ENCODE measurements around the gene VAV3. TPM values are rescaled to one million over a fixed set of nuclear protein-coding genes. Genes with fewer than 3 reads are reported as not detected.

The VAV3 gene
- total RNA-seq, 1 donor from 2014 or later: 6.4 TPM

DNA sequence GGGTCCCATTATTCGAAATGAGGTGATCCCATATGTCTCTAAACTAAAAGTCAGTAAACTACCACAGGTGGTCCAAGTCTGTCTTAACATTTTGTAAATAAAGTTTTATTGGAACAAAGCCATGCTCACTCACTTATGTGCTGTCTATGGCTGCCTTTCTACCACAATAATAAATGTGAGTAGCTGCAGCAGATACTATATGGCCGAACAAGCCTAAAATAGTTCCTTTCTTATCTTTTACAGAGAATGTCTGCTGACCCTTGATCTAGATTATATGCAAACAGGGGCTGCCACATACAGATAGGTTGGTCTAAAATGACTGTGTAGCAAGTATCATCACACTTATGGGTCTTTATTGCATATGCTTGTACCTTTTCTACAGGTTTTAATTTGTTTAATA is 140.0 kb downstream of the VAV3 start:
- DNase-seq (ENCODE audit: low spot score) (no peak), ATAC-seq (no peak)

DNA sequence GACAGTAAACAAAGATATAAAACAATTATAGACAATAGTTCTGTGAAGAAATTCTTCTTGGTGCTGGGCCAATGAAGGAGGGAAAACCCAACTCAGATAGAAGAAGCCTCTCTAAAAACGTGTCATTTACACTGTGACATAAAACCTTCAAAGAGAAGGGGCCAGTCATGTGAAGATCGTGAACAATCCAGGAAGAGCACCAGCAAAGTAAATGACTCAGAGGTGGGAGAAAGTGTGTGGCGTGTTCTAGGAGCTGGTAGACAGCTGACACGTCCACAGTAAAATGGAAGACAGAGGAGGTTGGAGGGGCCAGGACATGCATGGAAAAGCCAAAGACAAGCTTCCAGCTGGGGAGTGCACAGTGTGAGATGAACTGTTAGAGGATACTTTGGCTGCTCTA is 143.6 kb downstream of the VAV3 start:
- ATAC-seq: no peak
- no peak for DNase-seq (ENCODE audit: low spot score)
- intact Hi-C loops (cut with DNase I): loop anchor here (5.0 kb wide), 1 partner anchor 1839 kb away; no protein-coding TSS in a partner anchor

More for the DNA sequence above, 140.0 kb downstream of the VAV3 start:
- intact Hi-C loops (cut with DNase I): loop anchor here (5.0 kb wide), 1 partner anchor 1843 kb away; no protein-coding TSS in a partner anchor

DNA sequence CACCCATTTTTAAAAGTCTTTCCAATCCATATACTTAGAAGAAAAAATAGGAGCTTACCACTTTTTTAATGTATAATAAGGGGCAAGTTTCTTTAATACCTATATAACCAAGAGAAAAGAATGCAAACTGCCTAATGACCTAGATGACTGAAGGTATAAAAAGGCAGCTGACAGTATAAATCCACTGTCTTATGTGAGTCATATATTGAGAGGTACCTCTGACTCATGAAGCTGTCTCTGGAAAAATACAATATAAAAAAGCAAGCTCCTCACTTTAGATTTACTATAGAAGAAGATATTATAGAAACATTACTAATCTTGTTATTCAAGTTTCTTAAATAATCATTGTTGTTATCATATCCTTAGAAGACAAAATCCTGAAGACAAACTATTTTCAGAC is 144.2 kb downstream of the VAV3 start:
- intact Hi-C loops (cut with DNase I): loop anchor here (5.0 kb wide), 1 partner anchor 1838 kb away; no protein-coding TSS in a partner anchor
- ATAC-seq (no peak), DNase-seq (ENCODE audit: low spot score) (no peak)

DNA sequence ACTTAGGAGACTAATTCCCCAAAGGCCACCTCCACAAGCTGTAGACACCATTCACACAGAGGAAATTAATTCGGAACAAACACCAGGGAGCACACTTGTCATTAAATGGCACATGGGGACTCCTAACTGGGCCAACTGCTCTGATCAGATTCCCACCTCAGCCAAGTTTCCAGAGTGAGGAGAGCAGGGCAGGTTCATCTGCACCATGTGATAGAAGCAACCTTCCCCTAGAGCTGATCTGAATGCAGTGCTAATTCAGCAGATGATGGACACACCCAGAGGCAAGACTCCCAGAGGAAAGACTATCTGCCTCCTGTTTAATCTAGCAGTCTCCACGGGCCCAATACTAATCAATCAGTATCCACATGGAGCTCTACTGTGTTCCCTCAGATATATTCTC is 147.0 kb downstream of the VAV3 start:
- DNase-seq (ENCODE audit: low spot score) (no peak), ATAC-seq (no peak)
- intact Hi-C loops (cut with DNase I): loop anchor here (5.0 kb wide), 1 partner anchor 1951 kb away; no protein-coding TSS in a partner anchor

DNA sequence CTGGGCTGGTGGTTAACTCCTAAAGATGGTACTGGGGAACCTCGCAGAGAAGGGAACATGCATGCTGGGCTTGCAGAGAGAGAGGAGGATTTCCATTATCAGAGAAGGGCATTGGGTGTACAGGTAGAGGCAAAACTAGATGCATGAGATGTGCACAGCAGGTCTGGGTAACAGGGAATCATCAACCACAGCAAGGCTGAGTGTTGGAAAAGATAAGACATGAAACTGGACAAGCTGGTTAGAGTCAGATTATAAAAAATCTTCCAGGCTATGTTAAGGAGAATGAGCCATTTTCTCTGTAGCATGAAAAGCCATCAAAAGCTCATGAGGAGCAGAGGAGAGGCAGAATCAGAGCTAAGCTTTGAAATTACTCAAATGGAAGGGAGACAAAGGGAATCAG is 147.8 kb downstream of the VAV3 start:
- DNase-seq (ENCODE audit: low spot score) (no peak), ATAC-seq (no peak)
- intact Hi-C loops (cut with DNase I): loop anchor here (5.0 kb wide), 1 partner anchor 1950 kb away; no protein-coding TSS in a partner anchor

DNA sequence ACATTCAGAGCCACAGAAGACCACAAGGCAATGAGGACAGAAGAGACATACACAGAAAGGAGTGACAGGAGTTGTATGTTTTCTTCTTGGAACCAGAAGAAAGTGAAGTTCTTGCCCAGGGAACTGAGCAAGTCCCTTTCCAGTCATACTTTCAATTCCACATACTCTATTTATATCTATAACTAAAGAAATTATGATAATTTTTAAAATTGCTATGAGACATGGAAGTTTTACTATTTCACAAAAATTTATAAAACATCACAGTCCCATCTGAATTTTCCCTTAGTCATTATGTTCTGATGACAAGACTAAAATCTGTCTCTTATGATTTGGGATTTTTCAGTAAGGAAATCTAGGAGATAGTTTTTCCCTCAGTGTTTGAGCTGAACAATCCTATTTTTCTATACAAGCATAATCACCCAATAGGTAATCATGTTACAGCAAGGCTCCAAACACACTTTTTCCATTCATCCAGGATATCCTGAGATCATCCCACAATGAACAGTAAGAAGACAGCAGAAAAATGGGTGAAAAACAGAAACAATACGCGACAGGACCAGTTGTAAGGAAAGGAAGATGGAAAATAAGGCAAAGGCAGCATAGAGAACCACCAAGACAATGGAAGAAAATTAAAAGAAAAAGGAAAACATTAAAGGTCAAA is 154.6 kb downstream of the VAV3 start:
- ATAC-seq: no peak
- DNase-seq (ENCODE audit: low spot score): no peak
- intact Hi-C loops (cut with DNase I): no loop called here

DNA sequence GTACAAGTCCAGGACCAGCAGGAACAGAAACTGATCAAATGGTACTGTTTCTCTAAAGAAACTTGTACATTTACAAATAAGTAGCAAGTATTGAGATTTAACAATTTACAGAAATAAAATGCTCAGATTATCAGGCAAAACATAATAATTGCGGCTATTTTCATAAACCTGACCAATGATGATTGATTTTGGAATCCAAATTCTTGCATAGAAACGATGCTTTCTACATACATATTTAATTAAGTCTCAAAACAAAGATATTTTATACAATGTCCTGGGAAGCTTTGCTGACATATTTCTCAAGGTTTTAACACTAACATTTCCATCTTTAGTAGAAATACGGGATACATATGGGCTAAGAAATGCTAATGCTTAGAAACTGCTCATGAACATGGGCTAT is 157.1 kb downstream of the VAV3 start:
- no peak for ATAC-seq
- intact Hi-C loops (cut with DNase I): no loop called here
- DNase-seq (ENCODE audit: low spot score): no peak

DNA sequence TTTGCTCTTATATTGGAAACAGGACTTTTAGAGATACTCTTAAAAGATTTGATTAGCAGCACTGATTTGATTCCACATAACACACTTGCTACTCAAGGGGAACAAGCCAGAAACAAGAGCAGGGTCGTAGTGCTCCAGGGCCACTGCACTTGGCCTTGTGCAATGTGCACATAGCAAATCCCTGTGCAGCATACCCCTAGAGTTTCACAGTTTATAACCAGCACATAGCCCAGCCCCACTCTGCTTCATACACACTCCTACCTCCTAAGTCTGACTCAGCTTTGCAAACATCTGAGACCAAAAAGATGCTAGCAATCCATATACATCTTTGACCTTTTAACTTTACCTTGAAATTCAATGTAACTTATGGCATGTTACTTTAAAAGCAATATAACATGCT is 157.6 kb downstream of the VAV3 start:
- intact Hi-C loops (cut with DNase I): no loop called here
- no peak for ATAC-seq
- no peak for DNase-seq (ENCODE audit: low spot score)

DNA sequence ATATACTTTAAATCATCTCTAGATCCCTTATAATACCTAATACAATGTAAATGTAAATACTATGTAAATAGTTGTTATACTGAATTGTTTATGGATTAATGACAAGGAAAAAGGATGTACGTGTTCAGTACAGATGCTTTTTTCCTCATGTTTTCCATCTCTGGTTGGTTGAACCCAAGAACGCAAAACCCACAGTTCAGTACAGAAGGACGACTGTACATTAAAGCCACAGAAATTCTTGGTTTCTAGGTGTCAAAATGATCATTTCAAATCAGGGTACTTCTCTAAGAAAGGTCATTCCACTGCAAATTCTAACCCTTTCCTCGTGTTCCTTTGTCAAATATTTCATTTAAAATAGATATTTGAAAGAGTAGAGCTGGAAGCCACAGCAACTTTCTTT is 158.1 kb downstream of the VAV3 start:
- intact Hi-C loops (cut with DNase I): no loop called here
- DNase-seq (ENCODE audit: low spot score) (no peak), ATAC-seq (no peak)

DNA sequence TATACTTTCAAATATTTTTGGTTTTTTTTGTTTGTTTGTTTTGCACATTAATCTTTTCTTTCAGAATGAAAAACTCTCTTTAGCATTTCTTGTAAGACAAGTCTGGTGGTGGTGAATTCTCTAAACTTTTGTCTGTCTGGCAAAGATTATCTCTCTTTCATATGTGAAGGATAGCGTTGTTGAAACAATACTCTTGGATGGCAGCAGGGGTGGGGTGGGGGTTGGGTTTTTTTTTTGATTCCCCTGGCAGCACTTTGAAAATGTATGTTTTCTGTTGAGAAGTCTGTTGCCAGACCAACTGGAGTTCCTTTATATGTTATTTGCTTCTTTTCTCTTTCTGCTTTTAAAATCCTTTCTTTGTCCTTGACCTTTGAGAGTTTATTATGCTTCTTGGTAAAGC is 160.2 kb downstream of the VAV3 start:
- intact Hi-C loops (cut with DNase I): no loop called here
- no peak for DNase-seq (ENCODE audit: low spot score)
- no peak for ATAC-seq

DNA sequence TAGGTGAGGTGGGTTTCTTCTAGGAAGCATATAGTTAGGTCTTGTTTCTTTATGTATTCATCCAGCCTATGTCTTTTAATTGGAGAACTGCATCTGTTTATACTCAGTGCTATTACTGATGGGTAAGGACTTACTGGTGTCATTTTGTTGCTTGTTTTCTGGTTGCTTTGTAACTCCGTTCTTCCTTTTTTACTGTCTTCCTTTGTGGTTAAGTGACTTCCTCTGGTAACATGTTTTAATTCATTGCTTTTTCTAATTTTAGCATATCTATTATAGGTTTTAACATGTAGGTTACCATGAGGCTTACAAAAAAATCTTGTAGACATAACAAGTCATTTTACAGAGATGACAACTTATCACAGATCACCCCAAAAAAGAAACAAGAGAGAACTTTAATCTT is 160.8 kb downstream of the VAV3 start:
- intact Hi-C loops (cut with DNase I): no loop called here
- ATAC-seq (no peak), DNase-seq (ENCODE audit: low spot score) (no peak)

DNA sequence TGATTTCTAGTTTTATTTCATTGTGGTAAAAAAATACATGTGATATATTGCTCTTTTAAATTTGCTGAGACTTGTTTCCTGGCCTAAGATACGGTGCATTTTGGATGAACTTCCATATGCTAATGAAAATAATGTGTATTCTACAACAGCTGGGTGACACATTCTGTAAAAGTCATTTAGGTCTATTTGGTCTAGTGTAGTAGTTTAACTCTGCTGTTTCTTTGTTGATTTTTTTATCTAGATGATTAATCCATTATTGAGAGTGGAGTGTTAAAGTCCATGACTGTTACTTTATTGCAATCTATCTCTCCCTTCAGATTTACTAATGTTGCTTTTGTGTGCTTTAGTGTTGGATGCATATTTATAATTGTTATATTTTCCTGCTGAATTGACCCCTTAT is 161.4 kb downstream of the VAV3 start:
- intact Hi-C loops (cut with DNase I): no loop called here
- ATAC-seq (no peak), DNase-seq (ENCODE audit: low spot score) (no peak)

DNA sequence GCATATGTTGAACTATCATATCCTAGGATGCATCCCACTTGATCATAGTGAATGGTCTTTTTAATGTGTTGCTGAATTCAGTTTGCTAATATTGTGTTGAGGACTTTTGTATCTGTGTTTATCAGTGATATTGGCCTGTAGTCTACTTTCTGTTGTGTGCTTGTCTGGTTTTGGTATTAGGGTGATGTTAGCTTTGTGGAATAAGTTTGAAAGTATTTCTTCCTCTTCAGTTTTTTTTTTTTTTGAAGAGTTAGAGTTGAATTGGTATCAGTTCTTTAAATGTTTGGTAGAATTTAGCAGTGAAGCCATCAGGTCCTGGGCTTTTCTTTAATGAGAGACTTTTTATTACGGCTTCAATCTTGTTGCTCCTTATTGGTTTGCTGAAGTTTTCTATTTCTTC is 162.3 kb downstream of the VAV3 start:
- intact Hi-C loops (cut with DNase I): no loop called here
- ATAC-seq (no peak), DNase-seq (ENCODE audit: low spot score) (no peak)

DNA sequence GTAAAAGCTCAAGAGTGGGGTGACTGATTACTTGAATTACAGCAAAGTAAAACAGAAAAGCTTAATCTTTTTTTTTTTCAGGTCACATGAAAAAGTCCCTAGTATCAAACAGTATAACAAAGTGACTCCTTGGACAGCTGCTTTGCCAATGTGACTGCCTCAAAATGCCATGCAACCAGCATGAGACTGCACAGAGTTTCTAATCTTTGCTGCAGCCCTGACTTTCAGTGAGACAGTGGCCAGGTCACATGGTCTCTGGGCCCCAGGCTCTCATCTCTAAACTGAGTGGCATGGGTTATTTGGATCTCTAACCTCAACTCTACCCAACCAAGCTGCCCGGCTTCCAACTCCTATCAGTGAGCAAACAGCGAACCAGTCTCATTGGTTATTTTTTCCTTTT is 169.0 kb downstream of the VAV3 start:
- DNase-seq (ENCODE audit: low spot score) (no peak), ATAC-seq (no peak)

DNA sequence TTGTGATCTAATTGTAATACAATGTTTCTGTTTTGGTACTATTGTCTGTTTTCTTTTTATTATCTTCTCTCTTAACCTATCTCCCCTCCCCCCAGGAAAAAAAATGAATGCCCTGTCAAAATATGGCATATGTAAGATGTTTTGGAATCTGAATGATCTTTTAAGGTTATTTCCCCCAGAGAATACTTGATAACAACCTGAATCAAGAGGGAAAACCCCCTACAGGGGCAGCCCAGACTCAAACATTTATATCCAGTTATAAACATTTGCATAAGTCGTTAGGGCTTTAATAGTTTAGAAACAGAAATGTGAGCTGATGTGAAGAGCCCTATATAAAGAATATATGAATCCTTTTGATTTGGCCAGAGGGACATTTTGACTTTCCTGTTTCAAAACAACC is 169.5 kb downstream of the VAV3 start:
- ATAC-seq (no peak), DNase-seq (ENCODE audit: low spot score) (no peak)
- intact Hi-C loops (cut with DNase I): no loop called here

More for the DNA sequence above, 169.0 kb downstream of the VAV3 start:
- intact Hi-C loops (cut with DNase I): loop anchor here (2.0 kb wide), 1 partner anchor 61 kb away; no protein-coding TSS in a partner anchor

DNA sequence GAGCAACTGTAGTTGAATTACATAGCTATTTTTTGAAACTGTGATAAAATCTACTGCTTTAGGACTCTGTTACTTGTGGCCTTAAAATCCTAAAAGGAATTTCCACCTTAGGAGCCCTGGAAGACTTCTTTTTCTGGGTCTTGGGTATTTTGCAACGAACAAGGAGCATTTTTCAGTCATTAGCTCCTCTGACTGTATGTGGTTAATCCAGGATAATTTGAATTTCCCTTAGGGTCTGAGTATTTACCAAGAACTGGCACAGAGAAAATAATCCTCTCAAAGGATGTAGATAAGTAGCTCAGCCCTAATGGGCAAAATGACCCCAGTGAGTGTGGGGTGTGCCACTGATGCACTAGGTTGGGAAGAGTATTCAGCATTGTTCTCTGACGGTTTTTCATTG is 170.4 kb downstream of the VAV3 start:
- no peak for ATAC-seq
- intact Hi-C loops (cut with DNase I): no loop called here

DNA sequence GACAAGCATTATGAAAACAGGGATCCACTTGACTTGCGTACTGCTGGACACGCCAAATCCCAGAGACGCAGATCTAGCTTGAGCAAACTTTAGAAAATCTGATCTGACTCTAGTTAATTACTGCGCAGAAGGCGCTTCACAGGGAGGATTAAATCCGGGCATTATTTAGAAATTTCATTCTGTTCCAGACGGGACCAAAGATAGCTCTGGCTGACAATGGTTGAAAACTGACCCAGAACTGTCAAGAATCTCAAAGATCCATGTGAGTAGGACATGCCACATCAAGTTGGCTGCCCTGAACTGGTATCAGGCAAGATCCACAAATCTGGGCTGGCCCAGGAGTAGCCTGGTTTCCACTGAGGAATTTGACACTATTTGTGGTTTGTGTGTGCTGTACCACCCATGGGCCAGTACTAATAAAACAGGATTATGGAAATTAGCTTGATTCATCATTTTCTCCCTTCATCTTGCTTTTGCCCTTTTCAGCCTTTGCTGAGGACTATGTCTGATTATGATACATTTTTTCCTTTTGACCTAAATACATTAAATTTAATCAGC is 171.0 kb downstream of the VAV3 start:
- intact Hi-C loops (cut with DNase I): no loop called here
- no peak for DNase-seq (ENCODE audit: low spot score)

More for the DNA sequence above, 170.4 kb downstream of the VAV3 start:
- no peak for DNase-seq (ENCODE audit: low spot score)

DNA sequence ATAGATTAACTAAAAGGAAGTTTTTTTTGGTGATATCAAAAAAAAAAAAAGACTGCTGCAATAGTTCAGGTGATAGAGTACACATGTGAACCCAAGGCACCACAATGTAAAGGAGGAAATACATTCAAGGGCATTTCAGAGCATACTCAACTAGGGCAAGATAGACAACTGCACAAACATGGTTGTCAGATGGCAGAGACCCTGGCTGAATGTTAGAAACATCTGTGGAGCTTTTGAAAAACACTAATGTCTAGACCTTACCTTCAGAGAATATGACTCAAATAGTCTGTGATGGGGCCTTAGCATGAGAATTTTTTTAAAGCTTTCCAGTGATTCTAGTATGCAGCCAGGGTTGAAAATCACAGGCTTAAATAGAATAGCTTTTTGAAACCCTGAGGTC is 173.6 kb downstream of the VAV3 start:
- intact Hi-C loops (cut with DNase I): no loop called here
- DNase-seq (ENCODE audit: low spot score) (no peak), ATAC-seq (no peak)

More for the DNA sequence above, 171.0 kb downstream of the VAV3 start:
- ATAC-seq: no peak

DNA sequence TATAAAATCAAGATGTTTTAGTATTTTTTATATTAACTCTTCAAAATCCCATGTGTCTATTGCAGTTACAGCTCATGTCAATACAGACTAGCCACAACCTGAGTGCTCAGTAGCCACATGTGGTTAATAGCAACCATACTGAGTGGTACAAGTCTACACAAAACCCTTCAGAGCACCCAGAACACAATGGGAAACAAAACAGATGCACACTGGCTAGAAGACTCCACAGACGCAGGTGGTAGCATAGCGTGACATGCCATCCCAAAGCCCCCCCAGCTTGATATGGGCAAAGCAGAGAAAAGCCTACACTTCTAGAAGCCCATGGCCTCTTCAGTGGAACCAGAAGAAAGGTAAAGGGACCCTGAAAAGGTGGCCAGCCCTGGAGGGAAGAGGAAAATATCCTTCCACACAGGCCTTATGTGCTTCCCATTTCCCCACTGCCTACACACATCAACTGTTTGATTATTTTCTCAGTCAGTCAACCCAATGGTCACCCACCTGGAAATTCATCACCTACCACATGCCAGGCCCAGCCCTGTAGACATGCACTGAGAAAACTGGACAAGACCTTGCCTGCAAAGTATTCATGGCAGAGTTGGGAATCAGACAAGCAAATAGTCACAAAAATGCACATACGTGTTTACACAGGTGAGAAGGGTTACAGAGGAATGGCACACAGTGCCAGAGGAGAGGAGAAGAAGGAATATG is 175.0 kb downstream of the VAV3 start:
- no peak for DNase-seq (ENCODE audit: low spot score)
- no peak for ATAC-seq
- intact Hi-C loops (cut with DNase I): no loop called here
